Spleen (tissue), 7 donors: ENCODE results near the gene PRSS8.

Experiments
- CTCF ChIP-seq, 11 experiments: fragments of 200-600 bp in 7 of 11; fragments of 450-650 bp in 4 of 11; sonication (generic) in 4 of 11; IDR thresholded peaks in 8 of 11; conservative IDR thresholded peaks in 3 of 11; 1 replicate in 7 of 11; 2 replicates in 4 of 11; pipeline versions ENCODE4 v1.4.0 to v1.8.0; 2016 to 2021; ENCODE audit warnings: antibody characterized with exemption in 11 of 11, inconsistent platforms in 4 of 11, mild to moderate bottlenecking in 1 of 11
- POLR2A ChIP-seq, 3 donors: fragments of 450-650 bp; IDR thresholded peaks; one replicate each; pipeline ENCODE4 v1.5.1; 2017; ENCODE audit warnings: antibody characterized with exemption in 3 of 3, mild to moderate bottlenecking in 1 of 3
- donor health status: DM: no; HTN: no; CAD: no; lungs with moderate emphysema.
- donor health status: DM: no; HTN: no; CAD: no.
- donor health status: DM: no; HTN: no; CAD: no.

GRCh38 chr16:31085873-31086628 lies 49.5 kb downstream of the PRSS8 start:
- TF ChIP-seq CTCF (IDR thresholded peaks at IDR 0.05 in 8 of 11, conservative IDR thresholded peaks at IDR 0.05 in 3 of 11) (no peak), POLR2A (IDR thresholded peaks at IDR 0.05) (no peak)
